Muscle layer of duodenum (tissue), 2 donors: ENCODE data around the gene KLHL24.
"Not testable (repeated sequence)": the region's sequence is repeated elsewhere in the genome, so short reads cannot be mapped to it uniquely, and the experiment has no call there.

Experiments
- H3K27ac ChIP-seq: one replicate; pipeline ENCODE4 v1.7.0; 2013; ENCODE audit warnings: mild to moderate bottlenecking, low read length
- H3K27me3 ChIP-seq: one replicate; pipeline ENCODE4 v1.7.0; 2013; ENCODE audit warnings: low read depth, mild to moderate bottlenecking, control low read depth, low read length
- H3K36me3 ChIP-seq, 2 donors: one replicate each; pipeline ENCODE4 v1.7.0; 2013; ENCODE audit warnings: low read length in 2 of 2, control low read depth in 1 of 2, mild to moderate bottlenecking in 1 of 2; ENCODE audit not compliant: insufficient read depth in 2 of 2, control insufficient read depth in 1 of 2
- H3K4me1 ChIP-seq, 2 donors: one replicate each; pipeline ENCODE4 v1.7.0; 2013; ENCODE audit warnings: low read length in 2 of 2, mild to moderate bottlenecking in 2 of 2, control low read depth in 1 of 2, moderate library complexity in 1 of 2; ENCODE audit not compliant: insufficient read depth in 2 of 2, control insufficient read depth in 1 of 2
- H3K4me3 ChIP-seq, 2 donors: one replicate each; pipeline ENCODE4 v1.7.0; 2013; ENCODE audit warnings: low read length in 2 of 2, low read depth in 1 of 2, mild to moderate bottlenecking in 1 of 2
- H3K9me3 ChIP-seq, 2 donors: one replicate each; pipeline ENCODE4 v1.7.0; 2013; ENCODE audit warnings: low read length in 2 of 2, control low read depth in 1 of 2, mild to moderate bottlenecking in 1 of 2; ENCODE audit not compliant: control insufficient read depth in 1 of 2
- donor health status: healthy.

Gene KLHL24

DNA sequence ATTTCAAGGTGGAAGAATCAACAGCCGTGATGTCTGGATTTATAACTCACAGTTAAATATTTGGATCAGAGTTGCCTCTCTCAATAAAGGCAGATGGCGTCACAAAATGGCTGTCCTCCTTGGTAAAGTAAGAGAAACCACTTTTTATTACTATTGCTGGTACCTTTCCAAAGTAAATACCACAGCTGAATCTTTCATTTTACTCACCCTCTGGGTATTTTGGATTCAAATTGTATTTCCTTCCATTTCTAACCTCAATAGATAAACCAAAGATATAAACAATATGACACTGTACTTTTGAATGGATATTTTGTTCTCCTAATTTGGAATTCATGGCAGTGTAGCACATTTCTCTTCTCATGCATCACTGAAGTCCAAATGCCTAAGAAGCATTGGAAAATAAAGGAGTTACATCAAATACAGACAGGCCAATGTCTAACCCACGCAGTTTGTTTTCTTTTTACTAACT is 29.5 kb downstream of the KLHL24 start:
- peaks cover 25 to 37% of the 10 kb centered on the region in 2 donors for H3K36me3 ChIP-seq
- peak overlapping the region; percentile 31 for H3K27ac ChIP-seq

GRCh38 chr3:183680061-183680460 is 44.6 kb downstream of the KLHL24 start:
- Histone ChIP-seq H3K27me3 (no peaks in the 10 kb centered on the region), H3K27ac (no peak overlapping the region), H3K4me3 (no peak overlapping the region), H3K9me3 (no peaks in the 10 kb centered on the region), H3K4me1 (no peaks in the 10 kb centered on the region), H3K36me3 (peaks cover 15 to 24% of the 10 kb centered on the region in 2 donors)

More for the DNA sequence above, 29.5 kb downstream of the KLHL24 start:
- Histone ChIP-seq H3K9me3 (no peaks in the 10 kb centered on the region), H3K27me3 (no peaks in the 10 kb centered on the region), H3K4me3 (no peak overlapping the region), H3K4me1 (peaks cover 6 to 11% of the 10 kb centered on the region in 2 donors)

DNA sequence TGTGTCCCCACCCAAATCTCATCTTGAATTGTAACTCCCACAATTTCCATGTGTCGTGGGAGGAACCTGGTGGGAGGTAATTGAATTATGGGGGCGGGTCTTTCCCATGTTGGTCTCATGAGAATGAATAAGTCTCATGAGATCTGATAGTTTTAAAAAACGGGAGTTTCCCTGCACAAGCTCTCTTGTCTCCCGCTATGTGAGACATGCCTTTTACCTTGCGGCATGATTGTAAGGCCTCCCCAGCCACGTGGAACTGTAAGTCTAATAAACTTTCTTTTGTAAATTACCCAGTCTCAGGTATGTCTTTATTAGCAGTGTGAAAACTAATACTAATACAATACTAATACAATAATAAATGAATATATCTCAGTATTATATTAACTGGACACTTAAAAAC is 52.3 kb downstream of the KLHL24 start:
- H3K4me3 ChIP-seq, result no peak overlapping the region
- no peaks in the 10 kb centered on the region for H3K36me3 ChIP-seq
- no peak overlapping the region for H3K27ac ChIP-seq
- H3K9me3 ChIP-seq, result no peaks in the 10 kb centered on the region
- H3K4me1 ChIP-seq, result no peaks in the 10 kb centered on the region
- H3K27me3 ChIP-seq, result no peaks in the 10 kb centered on the region

GRCh38 chr3:183688874-183689273 is 53.5 kb downstream of the KLHL24 start:
- H3K4me3 ChIP-seq, result no peak overlapping the region
- H3K36me3 ChIP-seq, result no peaks in the 10 kb centered on the region
- no peaks in the 10 kb centered on the region for H3K4me1 ChIP-seq
- no peak overlapping the region for H3K27ac ChIP-seq
- H3K27me3 ChIP-seq, result no peaks in the 10 kb centered on the region
- no peaks in the 10 kb centered on the region for H3K9me3 ChIP-seq

DNA sequence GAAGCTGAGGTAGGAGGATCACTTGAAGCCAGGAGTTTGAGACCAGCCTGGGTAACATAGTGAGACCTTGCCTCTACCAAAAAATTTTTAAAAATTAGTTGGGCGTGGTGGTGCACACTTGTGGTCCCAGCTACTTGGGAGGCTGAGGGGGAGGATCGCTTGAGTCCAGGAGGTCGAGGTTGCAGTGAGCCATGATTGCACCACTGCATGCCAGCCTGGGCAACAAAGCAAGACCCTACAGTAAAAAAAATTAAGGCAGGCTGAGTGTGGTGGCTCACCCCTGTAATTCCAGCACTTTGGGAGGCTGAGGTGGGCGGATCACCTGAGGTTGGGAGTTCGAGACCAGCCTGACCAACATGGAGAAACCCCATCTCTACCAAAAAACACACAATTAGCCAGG is 54.2 kb downstream of the KLHL24 start:
- not testable (repeated sequence) for H3K4me3 ChIP-seq, H3K4me1 ChIP-seq, H3K27ac ChIP-seq, H3K27me3 ChIP-seq, H3K36me3 ChIP-seq, H3K9me3 ChIP-seq

GRCh38 chr3:183690402-183690995 is 55.1 kb downstream of the KLHL24 start:
- H3K4me3 ChIP-seq, result no peak overlapping the region
- H3K27me3 ChIP-seq, result no peaks in the 10 kb centered on the region

DNA sequence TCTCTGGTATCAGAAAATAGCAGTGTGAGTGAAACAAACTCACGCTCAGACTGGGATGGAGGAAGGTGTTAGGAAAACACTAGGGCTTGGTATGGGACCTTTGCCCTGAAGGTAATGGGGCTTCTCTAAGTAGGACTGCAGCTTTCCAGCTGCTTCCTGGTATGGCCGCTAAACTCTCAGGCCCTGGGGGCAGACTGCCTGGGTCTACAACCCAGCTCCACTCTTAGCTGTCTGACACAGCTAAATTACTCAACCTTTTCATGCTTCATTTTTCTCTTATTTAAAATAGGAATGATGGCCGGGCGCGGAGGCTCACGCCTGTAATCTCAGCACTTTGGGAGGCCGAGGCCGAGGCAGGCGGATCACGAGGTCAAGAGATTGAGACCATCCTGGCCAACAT is 57.0 kb downstream of the KLHL24 start:
- Histone ChIP-seq H3K27me3 (no peaks in the 10 kb centered on the region), H3K9me3 (no peaks in the 10 kb centered on the region), H3K4me1 (no peaks in the 10 kb centered on the region), H3K4me3 (no peak overlapping the region), H3K27ac (no peak overlapping the region), H3K36me3 (no peaks in the 10 kb centered on the region)

More at GRCh38 chr3:183690402-183690995, 55.1 kb downstream of the KLHL24 start:
- H3K4me1 ChIP-seq, result no peaks in the 10 kb centered on the region
- no peak overlapping the region for H3K27ac ChIP-seq
- H3K9me3 ChIP-seq, result no peaks in the 10 kb centered on the region
- H3K36me3 ChIP-seq, result no peaks in the 10 kb centered on the region

DNA sequence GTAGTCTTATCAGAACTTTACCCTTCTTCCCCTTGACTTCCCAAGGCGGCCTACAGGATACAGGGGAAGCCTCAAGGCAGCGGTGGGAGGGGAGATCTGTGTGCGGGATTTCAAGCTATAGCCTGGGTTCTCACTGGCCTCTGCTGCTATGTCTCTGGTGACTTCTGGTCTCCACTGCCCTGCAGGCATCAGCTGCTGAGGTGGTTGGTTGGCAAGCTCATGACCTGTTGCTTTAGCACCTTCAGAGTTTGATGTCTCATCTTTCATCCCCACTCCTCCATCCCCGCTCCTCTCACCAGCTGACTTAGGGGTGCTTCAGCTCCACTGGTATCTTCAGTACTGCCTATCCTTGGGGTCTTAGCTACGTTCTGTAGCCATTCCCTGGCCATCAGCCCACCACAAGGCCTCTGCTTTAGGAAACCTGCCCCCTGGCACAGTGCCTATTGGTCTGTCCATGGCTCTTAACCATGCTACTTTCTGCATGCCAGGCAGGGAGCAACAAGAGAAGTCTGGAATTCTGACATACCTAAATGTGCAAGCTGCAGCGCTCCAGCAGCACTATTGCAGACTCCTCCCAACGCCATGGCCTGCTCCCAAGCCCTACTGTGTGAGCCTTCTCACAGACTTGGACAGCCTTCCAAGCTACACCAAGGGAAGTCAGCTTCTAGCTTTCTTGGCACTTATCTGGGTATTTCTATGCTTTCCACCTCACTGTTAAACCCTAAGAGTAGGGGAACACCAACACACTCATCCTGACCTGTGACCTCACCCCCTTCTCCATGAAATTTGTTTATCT is 60.3 kb downstream of the KLHL24 start:
- Histone ChIP-seq H3K27ac (no peak overlapping the region), H3K4me3 (no peak overlapping the region), H3K36me3 (no peaks in the 10 kb centered on the region), H3K4me1 (peaks cover 0 to 15% of the 10 kb centered on the region in 2 donors), H3K27me3 (no peaks in the 10 kb centered on the region), H3K9me3 (no peaks in the 10 kb centered on the region)

DNA sequence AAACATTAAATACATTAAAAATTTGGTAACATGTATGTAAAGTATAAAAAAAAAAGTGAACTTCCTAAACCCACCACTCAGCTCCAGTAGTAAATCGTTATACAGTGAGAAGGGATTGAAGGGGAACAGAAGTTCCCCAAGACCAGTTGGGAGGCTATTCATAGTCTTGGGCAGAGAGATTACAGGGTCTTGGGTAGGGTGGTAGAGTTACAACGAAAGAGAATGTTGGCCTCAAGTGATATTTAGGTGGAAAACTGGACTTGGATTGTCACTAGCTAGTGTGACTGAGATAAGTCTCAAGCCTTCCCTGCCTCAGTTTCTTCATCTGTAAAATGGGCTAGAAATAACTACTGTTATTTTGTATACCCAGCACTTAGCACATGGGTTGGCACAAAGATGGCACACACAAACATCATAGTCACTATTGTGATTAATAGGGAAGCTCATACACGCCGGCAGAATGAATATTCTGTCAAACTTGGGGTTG is 61.7 kb downstream of the KLHL24 start:
- H3K4me1 ChIP-seq, result peaks cover 0 to 15% of the 10 kb centered on the region in 2 donors
- H3K4me3 ChIP-seq, result peak overlapping the region; percentile 72 to 97
- H3K36me3 ChIP-seq, result no peaks in the 10 kb centered on the region
- no peaks in the 10 kb centered on the region for H3K9me3 ChIP-seq
- H3K27ac ChIP-seq, result peak overlapping the region; percentile 62
- no peaks in the 10 kb centered on the region for H3K27me3 ChIP-seq

DNA sequence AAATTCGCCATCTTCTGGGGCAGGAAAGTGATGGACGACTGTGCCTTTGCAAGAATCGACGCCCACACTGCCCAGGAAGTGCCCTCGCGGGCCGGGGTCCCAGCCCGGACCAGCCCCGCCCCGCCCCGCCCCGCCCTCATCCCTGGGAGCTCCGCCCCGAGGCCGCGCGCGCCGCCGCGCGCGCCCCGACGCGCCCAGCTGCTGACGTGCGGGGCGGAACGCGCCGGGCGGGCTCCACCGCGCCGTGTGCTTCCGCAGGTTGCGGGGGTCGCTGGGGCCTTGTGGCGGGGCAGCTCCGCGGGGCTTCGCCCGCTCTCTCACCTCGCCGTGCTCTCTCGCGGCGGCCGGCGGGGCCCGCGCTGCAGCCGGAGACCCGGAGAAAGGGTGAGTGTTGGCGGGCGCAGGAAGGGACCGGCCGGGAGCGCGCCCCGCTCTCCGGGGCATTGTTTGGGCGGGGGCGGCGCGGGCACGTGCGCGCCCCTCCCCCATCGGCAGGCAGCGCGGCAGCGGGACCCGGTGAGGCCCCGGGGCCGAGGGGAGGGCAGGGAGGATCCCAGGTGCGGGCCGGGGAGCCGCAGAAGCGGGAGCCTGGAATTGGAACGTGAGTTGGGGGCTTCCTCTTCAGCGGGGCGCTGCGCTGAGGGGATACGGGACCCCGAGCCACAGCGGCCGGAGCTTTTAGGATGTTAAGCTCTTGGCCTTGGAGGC is 62.3 kb downstream of the KLHL24 start, which contains the start of gene YEATS2:
Gene YEATS2 (plus strand): TSS at position 188 of the 708 bp plus-strand sequence. CDS start 17,366 bp downstream, outside the sequence.
- Histone ChIP-seq H3K36me3 (no peaks in the 10 kb centered on the region), H3K9me3 (no peaks in the 10 kb centered on the region), H3K27ac (peak within 1 kb of the TSS; percentile 81)

GRCh38 chr3:183698318-183698751 is 62.9 kb downstream of the KLHL24 start:
- Histone ChIP-seq H3K4me1 (peaks cover 0 to 15% of the 10 kb centered on the region in 2 donors), H3K4me3 (peak overlapping the region; percentile 87 to 97), H3K36me3 (no peaks in the 10 kb centered on the region), H3K9me3 (no peaks in the 10 kb centered on the region), H3K27me3 (no peaks in the 10 kb centered on the region), H3K27ac (peak overlapping the region; percentile 81)

More for the DNA sequence above, 62.3 kb downstream of the KLHL24 start, which contains the start of gene YEATS2:
- peak within 1 kb of the TSS; percentile 87 to 97 for H3K4me3 ChIP-seq
- peaks cover 0 to 15% of the 10 kb centered on the region in 2 donors for H3K4me1 ChIP-seq
- no peaks in the 10 kb centered on the region for H3K27me3 ChIP-seq
